Measurements from ENCODE around the gene DOCK1.

The DOCK1 gene

DNA sequence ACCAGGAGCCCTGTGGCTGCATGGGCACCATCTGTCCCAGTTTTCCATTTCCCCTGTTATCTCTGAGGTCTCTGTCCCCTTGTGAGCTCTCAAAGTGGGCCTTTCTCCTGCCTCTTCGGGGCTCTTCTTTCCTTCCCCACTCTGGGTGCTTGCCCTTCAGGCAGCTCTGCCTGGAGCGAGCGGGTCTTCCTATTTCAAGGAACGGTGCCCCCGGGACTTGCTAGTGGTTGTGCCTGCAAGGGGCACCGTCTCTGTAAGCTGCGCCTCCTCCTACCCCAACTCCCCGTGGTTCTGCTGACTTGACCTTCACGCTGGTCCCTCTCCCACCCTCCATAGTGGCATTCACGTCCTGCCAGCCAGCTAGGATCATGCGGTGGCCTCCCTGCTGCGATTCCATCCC is 110.1 kb downstream of the DOCK1 start:
- Histone ChIP-seq H3K79me2 (ENCODE audit: low read length) (no peaks in the 10 kb centered on the region), H3K36me3 (replicated peaks; ENCODE audit: insufficient read depth, low read length) (no peaks in the 10 kb centered on the region), H4K20me1 (ENCODE audit: insufficient read depth, low read length) (no peaks in the 10 kb centered on the region), H3K9me2 (replicated peaks; ENCODE audit: insufficient read depth, low read length) (no peaks in the 10 kb centered on the region), H3K9ac (ENCODE audit: low read length) (no peak overlapping the region), H3K9me3 (replicated peaks; ENCODE audit: insufficient read depth, low read length) (no peaks in the 10 kb centered on the region), H3K27ac (ENCODE audit: low read length) (no peak overlapping the region), H3K4me2 (ENCODE audit: low read depth, low read length) (no peak overlapping the region), H3K4me3 (ENCODE audit: low read length) (no peak overlapping the region), H3K4me1 (ENCODE audit: low read length) (no peaks in the 10 kb centered on the region), H2AFZ (ENCODE audit: low read length) (no peak overlapping the region), H3K27me3 (replicated peaks; ENCODE audit: insufficient read depth, low read length) (no peaks in the 10 kb centered on the region), H3F3A (ENCODE audit: insufficient read depth, low read length) (no peaks in the 10 kb centered on the region)
- no peak for TF ChIP-seq EZH2 (optimal IDR thresholded peaks at IDR 0.05; ENCODE audit: low read depth, low read length)
- TF ChIP-seq EZH2phosphoT487 (IDR thresholded peaks at IDR 0.05; ENCODE audit: low read length) = no peak
- TF ChIP-seq, protein P1, sequence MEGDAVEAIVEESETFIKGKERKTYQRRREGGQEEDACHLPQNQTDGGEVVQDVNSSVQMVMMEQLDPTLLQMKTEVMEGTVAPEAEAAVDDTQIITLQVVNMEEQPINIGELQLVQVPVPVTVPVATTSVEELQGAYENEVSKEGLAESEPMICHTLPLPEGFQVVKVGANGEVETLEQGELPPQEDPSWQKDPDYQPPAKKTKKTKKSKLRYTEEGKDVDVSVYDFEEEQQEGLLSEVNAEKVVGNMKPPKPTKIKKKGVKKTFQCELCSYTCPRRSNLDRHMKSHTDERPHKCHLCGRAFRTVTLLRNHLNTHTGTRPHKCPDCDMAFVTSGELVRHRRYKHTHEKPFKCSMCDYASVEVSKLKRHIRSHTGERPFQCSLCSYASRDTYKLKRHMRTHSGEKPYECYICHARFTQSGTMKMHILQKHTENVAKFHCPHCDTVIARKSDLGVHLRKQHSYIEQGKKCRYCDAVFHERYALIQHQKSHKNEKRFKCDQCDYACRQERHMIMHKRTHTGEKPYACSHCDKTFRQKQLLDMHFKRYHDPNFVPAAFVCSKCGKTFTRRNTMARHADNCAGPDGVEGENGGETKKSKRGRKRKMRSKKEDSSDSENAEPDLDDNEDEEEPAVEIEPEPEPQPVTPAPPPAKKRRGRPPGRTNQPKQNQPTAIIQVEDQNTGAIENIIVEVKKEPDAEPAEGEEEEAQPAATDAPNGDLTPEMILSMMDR (IDR thresholded peaks at IDR 0.05; ENCODE audit: low read length) = no peak
- DNase-seq = no peak

DNA sequence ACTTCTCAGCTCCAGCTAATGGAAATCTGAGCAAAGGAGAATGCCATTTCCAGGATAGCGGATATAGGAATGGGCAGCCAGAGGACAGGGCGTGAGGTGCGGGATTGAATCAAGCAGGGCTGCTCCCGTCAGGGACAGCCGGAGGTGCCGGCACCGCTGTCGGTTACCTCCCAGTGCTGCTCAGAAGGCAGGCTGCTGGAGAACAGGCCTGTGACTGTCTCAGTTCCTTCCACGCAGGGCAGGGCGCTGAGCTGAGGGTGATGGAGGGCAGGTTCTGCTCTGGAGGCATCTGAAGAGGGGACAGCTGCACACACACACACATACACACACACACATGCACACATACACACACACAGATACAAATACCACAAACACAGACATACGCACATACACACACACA is 111.1 kb downstream of the DOCK1 start:
- Histone ChIP-seq H3K4me3 (ENCODE audit: low read length) (no peak overlapping the region), H3K4me1 (ENCODE audit: low read length) (no peaks in the 10 kb centered on the region), H3K4me2 (ENCODE audit: low read depth, low read length) (no peak overlapping the region), H3K27me3 (replicated peaks; ENCODE audit: insufficient read depth, low read length) (no peaks in the 10 kb centered on the region), H3F3A (ENCODE audit: insufficient read depth, low read length) (no peaks in the 10 kb centered on the region), H3K36me3 (replicated peaks; ENCODE audit: insufficient read depth, low read length) (no peaks in the 10 kb centered on the region), H3K27ac (ENCODE audit: low read length) (no peak overlapping the region), H3K9ac (ENCODE audit: low read length) (no peak overlapping the region), H3K9me2 (replicated peaks; ENCODE audit: insufficient read depth, low read length) (no peaks in the 10 kb centered on the region), H3K79me2 (ENCODE audit: low read length) (no peaks in the 10 kb centered on the region), H4K20me1 (ENCODE audit: insufficient read depth, low read length) (no peaks in the 10 kb centered on the region), H2AFZ (ENCODE audit: low read length) (no peak overlapping the region), H3K9me3 (replicated peaks; ENCODE audit: insufficient read depth, low read length) (no peaks in the 10 kb centered on the region)
- DNase-seq = no peak
- no peak for TF ChIP-seq EZH2 (optimal IDR thresholded peaks at IDR 0.05; ENCODE audit: low read depth, low read length)
- TF ChIP-seq, protein P1 (IDR thresholded peaks at IDR 0.05; ENCODE audit: low read length) = no peak
- no peak for TF ChIP-seq EZH2phosphoT487 (IDR thresholded peaks at IDR 0.05; ENCODE audit: low read length)

DNA sequence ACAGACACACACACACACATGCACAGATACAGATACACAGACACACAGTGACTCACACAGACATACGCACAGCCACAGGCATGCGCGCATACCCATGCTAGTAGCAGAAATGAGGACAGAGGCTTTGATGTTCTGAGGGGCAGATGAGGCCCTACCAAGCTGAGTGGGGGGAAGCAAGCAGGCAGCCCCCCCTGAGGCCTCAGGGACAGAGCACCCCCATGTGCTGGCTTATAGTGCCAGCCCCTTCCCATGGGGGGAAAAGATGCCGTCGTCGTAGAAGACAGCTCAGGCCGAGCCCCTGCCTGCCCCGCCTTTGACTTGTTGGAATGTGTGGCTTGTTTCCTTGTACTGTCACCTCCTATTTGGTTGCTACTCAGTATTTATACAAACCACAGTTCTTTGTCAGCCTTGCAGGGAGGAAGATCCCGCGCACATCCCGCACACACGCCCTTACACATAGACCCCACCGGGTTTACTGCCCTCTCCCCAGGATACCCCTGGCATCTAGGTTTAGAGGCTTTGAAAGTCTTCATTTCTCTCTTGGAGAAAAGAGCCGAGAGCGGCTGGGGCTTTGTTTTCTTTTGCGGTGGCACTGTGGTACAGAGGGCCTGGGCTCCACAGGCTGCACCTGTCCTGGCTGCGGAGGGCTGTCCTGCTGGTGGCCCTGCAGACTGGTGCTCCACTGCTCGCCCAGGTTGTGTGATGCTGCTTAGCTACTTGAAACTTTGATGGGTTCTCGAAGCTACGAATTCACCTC is 112.5 kb downstream of the DOCK1 start:
- Histone ChIP-seq H3K4me2 (ENCODE audit: low read depth, low read length) (no peak overlapping the region), H2AFZ (ENCODE audit: low read length) (no peak overlapping the region), H3K36me3 (replicated peaks; ENCODE audit: insufficient read depth, low read length) (no peaks in the 10 kb centered on the region), H4K20me1 (ENCODE audit: insufficient read depth, low read length) (no peaks in the 10 kb centered on the region), H3K9me2 (replicated peaks; ENCODE audit: insufficient read depth, low read length) (no peaks in the 10 kb centered on the region), H3K27ac (ENCODE audit: low read length) (no peak overlapping the region), H3K9ac (ENCODE audit: low read length) (no peak overlapping the region), H3K4me3 (ENCODE audit: low read length) (no peak overlapping the region), H3K4me1 (ENCODE audit: low read length) (no peaks in the 10 kb centered on the region), H3K9me3 (replicated peaks; ENCODE audit: insufficient read depth, low read length) (no peaks in the 10 kb centered on the region), H3F3A (ENCODE audit: insufficient read depth, low read length) (no peaks in the 10 kb centered on the region), H3K27me3 (replicated peaks; ENCODE audit: insufficient read depth, low read length) (no peaks in the 10 kb centered on the region), H3K79me2 (ENCODE audit: low read length) (no peaks in the 10 kb centered on the region)
- TF ChIP-seq EZH2phosphoT487 (IDR thresholded peaks at IDR 0.05; ENCODE audit: low read length) (no peak), EZH2 (optimal IDR thresholded peaks at IDR 0.05; ENCODE audit: low read depth, low read length) (no peak)
- TF ChIP-seq, protein P1 (IDR thresholded peaks at IDR 0.05; ENCODE audit: low read length) = no peak
- DNase-seq = no peak

Data from MM.1S (cell line).